HG03469 (cell line): ENCODE measurements around the gene FAM3C.

ENCODE experiments used
- ATAC-seq: cut with Tn5 transposase; IDR thresholded peaks from one replicate; pipeline ENCODE4 v1.9.1; 2021; ENCODE audit warnings: mild to moderate bottlenecking, moderate library complexity, moderate number of reproducible peaks; ENCODE audit not compliant: unreplicated experiment

Gene FAM3C

GRCh38 chr7:121303422-121304101, 92.5 kb downstream of the FAM3C start:
- no peak for ATAC-seq

DNA sequence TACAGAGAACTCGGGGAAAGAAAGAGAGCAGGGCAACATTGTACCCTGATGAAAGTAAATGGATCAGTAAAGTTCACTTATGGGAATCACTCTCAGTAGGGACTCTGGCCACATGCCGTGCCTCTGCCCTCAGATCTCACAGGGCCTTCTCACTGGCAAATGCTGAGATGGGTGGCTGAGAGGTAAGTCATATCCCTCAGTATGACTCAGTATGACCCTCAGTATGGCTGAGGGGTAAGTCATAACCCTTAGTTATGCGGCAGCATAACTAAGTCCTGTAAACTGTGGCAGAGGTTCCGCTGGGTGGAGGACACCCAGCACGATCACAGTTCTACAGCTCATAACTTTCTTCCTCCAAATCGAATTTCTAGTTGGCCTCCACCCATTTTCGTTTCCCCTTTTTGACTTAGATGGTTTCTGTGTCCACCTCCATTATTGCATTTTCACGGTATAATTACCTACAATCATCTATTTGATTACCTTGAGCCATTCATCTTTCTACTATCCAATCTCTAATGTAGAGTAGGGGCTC, 93.8 kb downstream of the FAM3C start:
- peak; percentile 97 for ATAC-seq

DNA sequence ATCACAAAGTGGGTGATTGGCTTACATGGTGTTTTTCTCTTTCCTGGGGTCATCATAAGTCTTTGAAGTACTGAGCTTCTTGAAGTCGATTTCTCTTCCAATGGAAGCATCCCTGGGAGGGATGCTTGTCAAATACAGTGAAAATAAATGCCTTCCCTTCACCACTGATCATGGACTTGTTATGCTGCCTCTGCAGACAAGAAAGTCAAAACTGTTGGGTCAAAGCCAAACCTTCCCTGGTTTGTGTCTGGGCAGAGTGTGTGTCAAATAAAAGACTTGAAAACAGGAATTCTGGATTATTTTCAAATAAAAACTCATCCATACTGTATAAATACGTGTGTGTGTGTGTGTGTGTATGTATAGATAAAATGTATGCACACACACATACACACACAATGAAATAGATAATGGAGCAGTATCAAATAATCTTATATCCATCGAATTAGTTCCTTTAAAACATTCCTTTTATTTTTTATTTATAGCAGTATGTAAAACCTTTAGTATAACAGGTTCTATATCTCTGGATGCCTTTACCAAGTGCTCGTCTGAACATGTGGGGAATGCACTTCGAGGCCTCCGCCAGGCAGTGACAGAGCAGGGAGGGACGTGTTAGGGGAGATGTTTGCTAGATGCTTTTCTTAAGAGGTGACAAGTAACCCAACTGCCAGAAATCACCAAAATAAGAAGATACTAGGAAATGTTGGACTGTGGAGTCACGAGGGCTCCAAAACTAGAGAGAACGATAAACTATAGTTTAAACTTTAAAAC, 94.5 kb downstream of the FAM3C start:
- ATAC-seq: no peak

DNA sequence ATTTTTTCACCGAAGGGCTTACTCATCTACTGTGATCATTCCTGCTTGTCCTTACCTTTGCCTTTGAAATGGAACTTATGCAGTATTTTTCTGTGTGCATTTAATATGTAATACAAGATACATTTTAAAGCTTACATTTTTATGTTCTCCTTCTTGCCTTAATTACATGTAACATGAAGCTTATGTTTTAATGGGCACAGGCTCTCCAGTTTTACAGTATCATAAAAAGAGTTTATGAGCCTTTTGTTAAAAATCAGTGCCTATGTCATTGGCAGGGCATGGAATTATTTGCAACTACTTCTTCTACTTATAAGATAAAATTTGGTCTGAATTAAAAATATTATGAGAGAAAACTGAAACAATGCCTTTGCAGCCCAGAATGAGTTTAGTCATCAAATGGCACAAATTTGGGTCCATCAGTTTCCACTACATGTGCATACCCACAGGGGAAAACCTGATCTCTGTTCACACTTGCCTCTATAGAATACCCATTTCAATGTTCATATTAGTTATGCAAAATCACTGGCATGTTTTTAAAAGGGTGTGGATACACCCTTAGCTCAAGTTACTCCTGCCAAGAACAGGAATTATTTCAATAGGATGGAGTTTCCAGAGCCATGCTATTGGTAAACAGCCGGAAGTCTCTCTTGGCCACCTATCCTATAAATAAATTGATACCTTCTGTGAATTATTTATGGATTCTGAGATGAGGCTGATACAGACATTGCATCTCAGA, 95.3 kb downstream of the FAM3C start:
- no peak for ATAC-seq
